HG02870 (cell line): ENCODE results near the gene OPCML.

ENCODE experiments used
- ATAC-seq: cut with Tn5 transposase; IDR thresholded peaks from one replicate; pipeline ENCODE4 v1.9.1; 2021; ENCODE audit warnings: mild to moderate bottlenecking, moderate library complexity; ENCODE audit not compliant: unreplicated experiment

The OPCML gene

DNA sequence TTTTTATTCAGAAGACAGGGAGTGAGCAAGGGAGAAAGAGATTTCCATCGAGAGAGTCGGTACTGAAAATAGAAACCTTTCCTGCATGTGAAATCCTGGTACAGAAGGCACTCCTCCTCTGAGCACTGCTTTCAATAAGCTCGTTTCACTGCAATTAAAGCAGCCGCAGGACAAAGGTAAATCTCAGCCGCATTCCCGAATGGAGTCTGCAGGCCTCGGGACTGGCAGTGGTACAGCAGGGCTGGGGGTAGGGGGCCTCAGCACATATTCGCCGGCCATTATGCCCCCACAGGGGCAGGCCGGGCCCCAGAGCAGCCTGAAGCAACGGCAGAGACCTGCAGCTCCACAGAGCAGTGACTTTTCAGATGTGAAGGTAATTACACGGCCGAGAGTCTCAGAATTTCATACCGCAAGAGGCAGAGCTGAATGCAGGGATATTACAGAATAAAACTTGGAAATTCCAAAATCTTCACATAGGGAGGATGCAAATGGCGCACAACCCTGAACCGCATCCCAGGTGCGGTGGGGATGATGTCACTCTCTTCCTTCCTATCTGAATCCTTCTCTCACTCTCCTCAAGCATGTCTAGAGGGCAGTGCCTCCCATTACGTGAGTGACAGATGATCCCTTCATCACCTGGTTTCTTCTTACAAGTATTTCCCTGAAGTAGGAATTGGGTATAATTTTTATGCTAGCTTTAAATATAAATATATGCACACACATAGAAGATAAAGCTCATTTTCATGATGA is 622.1 kb downstream of the OPCML start:
- ATAC-seq: no peak

GRCh38 chr11:132909021-132909606 is 623.2 kb downstream of the OPCML start:
- no peak for ATAC-seq

GRCh38 chr11:132908414-132908810 is 623.9 kb downstream of the OPCML start:
- ATAC-seq: no peak

GRCh38 chr11:132907651-132908413 is 624.5 kb downstream of the OPCML start:
- ATAC-seq: no peak

DNA sequence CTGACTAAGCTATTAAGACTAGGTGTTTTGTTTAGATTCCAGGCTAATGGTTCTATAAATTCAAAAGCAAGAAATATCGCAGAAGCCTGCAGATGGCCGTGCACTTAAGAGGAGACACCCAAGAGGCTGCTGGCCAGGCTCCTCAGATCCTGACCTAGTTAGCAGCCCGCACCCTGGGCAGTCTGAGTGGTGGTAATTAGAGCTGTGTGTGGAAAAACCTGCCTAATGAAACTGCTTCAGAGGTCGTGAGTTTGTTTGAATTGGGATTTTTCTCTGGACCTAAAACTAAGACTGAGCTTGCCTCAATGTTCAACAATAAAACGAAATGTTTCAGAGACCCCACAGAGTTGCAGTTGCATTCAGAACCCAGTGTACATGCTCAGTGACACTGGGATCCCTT is 627.7 kb downstream of the OPCML start:
- ATAC-seq: no peak

- no peak for ATAC-seq
These were observed 628.2 kb downstream of the OPCML start for GRCh38 chr11:132904091-132904490.

DNA sequence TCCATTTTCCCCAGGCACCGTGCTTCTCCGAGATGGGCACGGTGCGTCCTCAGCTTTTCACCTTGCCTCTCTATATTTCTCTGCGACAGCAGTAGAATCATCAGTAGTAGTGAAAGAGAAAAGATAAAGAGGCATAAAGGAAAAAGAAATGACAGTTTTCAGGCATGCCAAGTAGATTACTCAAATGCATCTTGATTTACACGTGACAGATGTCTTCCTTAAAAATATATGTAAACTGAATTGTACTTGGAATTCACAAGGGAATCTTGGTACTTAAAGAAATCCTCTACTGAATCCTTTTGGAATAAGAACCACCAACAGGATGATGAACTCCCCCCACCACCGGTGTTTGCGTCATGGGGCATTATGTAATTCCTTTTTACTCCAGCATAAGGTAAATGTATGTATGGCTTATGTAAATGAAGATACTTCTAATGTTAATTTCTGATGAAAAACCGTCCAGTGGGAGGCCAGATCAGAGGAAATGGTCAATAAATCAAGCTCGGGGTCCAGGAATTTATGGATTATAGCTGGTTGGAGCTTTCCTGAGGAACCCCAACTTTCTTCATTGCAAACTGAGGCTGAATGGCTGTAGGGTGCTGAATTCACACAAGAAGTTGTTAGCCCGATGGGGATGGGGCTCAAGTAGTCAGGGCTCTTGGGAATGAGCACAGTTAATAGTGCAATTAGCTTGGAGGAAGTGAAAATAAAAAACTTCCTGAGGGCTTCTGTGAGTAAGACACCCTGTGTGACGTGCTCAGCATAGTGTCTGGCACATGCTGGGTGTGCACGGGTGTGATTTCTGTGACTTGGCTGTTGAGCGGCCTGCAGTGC is 630.4 kb downstream of the OPCML start:
- ATAC-seq: no peak

GRCh38 chr11:132898676-132899075 is 633.6 kb downstream of the OPCML start:
- ATAC-seq: no peak

DNA sequence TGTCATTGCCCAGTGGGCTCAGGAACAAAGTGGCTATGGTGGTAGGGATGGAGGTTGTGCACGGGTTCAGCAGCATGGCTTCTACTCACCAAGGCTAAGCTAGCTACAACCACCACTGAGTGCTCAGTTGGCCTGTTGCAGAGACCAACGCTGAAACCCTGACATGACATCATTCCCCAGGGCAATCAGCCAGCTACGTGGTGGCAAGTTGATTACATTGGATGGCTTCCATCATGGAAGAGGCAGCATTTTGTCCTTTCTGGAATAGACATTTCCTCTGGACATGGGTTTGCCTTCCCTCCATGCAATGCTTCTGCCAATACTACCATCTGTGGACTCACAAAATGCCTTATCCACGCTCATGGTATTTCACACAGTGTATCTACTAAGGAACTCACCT is 634.3 kb downstream of the OPCML start:
- ATAC-seq: no peak

DNA sequence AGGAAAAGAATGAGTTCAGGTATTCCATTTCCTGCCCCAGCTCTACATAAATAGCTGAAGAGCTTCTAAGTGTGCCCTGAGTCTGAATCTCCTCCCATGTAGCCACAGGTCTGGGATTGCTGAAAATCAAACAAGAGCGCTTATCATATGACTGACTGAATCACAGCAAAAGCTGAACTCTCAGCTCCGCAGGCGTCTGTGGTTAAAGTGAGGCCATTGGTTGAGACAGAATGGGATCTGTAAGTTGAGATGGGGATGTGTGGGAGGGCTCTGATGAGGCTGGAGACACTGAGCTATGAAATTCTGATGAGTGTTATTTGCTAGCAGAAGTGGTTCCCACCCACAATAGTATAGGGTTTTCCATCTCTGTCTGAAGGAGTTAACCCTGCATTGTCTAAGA is 637.0 kb downstream of the OPCML start:
- no peak for ATAC-seq

DNA sequence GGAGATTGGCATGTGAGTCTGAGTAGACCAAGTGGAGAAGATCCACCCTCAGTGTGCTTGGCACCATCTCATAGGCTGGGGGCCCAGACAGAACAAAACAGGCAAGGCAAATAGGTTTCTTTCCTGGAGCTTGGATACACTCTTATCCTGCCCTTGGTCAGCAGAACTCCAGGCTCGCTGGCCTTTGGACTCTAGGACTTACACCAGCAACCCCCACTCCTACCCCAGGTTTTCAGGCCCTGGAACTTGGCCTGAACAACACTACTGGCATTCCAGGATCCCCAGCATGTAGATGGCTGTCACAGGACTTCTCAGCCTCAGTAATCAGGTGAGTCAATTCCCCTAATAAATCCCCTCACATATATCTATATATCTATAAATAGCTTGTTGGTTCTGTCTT is 637.7 kb downstream of the OPCML start:
- no peak for ATAC-seq

DNA sequence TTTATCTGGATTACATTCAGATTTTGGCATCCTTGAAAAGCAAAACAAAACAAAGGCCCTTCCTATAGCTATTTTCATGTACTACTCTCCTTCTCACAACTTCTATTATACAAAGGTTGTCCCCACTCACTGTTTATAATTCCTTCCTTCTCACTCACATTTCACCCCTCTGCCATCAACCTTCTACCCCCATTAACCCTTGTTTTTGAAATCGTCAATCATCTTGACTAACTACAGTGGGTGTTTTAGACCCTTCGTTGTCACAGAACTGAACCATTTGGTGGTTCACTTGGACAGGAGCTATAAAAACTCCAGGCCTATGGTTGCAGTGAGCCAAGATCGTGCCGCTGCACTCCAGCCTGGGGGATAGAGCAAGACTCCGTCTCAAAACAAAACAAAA is 639.4 kb downstream of the OPCML start:
- no peak for ATAC-seq

DNA sequence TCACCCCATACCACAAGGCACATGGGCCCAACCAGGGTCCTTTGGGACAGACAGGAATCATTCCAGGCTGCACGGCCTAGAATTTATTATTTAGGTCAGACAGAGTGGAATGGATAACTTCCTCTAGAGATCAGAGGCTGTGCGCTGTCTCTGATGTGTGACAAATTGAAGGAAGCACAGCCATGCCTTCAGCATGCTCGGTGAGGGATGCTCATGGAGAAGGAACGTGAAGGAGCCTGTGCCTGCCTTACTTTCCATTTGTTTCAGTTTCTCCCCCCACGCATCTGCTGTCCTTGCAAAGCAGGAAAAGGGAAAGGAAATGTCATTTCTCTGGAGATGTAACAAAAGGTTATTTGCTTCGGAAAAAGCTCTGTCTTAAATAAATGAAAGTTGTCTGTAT is 644.1 kb downstream of the OPCML start:
- ATAC-seq: no peak

- ATAC-seq: no peak
These were observed 646.0 kb downstream of the OPCML start for GRCh38 chr11:132886335-132886734.

DNA sequence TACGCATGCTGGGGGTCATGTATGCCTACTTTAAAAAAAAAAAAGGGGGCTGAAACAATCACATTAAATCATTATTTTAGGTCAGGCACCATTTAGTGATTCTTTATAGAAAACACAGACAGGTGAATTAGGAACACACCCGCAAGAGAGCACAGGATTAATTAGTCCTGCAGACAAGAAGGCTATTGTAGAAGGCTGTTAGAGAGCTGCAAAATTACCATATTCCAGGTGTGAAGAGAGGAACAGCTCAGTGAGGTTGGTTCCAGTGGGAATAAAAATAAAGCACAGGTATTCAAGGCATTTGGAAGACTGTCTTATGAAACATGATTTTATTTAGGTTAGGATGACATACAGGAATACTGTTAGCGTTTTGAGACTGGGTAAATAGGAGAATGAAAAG is 649.1 kb downstream of the OPCML start:
- ATAC-seq: no peak

DNA sequence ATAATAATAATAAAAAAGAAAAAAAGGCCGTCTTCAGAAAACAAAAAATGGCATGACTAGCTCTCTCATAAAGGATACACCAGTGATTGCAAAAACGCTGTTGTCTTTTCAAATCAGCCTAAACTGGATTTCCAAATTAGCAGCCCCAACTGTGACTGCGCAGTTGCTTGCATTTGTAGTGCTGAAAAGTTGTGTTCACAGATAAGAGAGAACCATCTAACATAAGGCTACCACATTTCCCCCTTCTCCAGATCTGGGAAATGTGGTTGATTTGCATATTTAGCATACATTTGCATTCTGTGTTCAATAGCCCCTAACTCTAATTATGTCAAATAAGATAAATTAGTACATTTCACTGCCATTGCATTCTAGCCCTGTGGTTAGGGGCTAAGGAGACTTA is 650.7 kb downstream of the OPCML start:
- no peak for ATAC-seq

DNA sequence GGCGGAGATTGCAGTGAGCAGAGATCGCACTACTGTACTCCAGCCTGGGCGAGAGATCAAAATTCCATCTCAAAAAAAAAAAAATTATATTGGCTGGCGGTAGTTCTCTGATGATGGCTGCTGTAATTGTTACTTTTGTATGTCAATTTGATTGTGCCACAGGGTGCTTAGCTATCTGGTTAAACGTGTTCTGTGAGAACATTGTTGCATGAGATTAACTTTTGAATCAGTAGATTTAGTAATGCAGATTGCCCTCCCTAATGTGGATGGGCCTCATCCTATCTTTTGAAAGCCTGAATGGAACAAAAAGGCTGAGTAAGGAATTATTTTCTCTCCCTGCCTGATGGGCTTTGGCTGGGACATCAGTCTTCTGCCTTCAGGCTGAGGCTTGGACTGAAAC is 654.2 kb downstream of the OPCML start:
- no peak for ATAC-seq

DNA sequence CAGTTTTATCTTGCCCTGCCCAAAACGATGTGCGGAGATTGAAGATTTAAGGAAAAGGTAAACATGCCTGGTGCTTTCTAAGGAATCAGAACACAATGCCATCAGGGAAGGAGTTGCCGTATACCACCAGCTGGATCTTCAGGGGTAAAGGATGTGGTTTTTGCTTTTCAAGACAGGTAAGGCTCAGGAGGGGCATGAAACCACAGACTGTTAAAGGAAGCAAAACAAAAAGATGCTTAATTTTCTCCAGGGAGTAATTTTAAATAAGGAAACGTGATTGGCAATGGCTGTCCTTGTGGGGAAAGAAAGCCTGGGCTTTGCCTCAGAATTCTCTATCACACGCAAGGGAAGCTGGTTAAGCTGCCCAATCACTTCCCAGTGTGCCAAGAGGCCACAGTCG is 655.6 kb downstream of the OPCML start:
- no peak for ATAC-seq

DNA sequence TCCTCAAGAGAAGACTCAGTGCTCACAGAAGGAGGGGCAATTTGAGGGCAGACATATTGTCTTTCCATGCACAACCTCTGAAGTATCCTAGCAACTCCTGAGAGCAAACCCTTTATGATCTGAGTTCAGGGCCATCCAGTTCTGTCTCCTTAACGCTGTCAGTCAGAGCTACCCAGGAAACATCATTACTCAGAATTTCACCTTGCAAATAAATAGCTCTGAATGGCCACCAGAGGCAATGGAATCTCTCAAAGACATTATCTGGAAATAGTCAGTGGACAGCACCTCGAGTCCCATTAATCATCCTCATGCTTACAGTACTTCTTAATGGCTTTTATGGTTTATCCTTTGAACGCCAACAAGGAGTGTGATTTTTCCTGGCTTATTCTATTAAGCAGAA is 656.1 kb downstream of the OPCML start:
- no peak for ATAC-seq

DNA sequence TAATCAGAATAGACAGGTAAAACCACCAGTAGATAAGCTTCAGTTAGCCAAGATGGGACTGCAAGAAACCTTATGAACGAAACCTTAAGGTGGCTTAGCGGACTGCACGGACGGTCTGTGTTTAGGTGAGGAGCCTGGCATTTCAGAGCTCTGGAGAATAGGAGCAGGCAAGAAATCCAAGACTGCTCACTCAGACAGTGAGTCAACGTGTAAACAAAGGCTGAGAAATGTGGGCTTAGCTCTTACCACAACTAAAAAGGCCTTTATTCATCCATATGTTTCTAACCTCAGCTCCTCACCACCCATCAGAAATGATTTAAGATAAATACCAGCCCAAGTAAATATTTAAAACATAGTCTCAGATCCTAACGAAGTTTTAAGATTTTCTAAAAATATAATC is 657.7 kb downstream of the OPCML start:
- ATAC-seq: no peak

GRCh38 chr11:132873841-132874240 is 658.5 kb downstream of the OPCML start:
- no peak for ATAC-seq
